GM19463 (cell line): Measurements from ENCODE around the gene FOXI1.
"Not testable (repeated sequence)": the region's sequence is repeated elsewhere in the genome, so short reads cannot be mapped to it uniquely, and the experiment has no call there.

ENCODE experiments used
- ATAC-seq: cut with Tn5 transposase; IDR thresholded peaks from one replicate; pipeline ENCODE4 v1.9.1; 2021; ENCODE audit warnings: mild to moderate bottlenecking, moderate library complexity; ENCODE audit not compliant: unreplicated experiment

FOXI1 gene

DNA sequence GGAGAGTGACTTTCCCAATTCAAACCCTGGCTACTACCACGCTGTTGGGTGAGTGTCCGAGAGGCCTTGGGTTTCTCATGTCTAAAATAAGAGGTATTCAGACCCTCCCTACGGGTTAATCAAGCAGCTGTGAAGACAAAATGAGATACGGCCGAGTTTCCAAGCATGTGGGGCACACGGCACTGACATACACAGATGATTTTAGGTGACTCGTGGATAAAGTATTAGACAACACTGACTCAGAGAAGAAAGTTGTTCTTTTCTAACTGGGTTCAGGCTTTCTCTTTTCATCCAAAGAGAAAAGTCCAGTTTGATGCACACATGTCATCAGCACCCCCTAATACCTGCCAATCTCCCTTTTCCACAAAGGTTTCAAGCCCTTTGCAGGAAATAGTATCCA lies 15.6 kb downstream of the FOXI1 start:
- ATAC-seq: no peak

- ATAC-seq: no peak
Observed at GRCh38 chr5:170126061-170126460, 20.4 kb downstream of the FOXI1 start.

DNA sequence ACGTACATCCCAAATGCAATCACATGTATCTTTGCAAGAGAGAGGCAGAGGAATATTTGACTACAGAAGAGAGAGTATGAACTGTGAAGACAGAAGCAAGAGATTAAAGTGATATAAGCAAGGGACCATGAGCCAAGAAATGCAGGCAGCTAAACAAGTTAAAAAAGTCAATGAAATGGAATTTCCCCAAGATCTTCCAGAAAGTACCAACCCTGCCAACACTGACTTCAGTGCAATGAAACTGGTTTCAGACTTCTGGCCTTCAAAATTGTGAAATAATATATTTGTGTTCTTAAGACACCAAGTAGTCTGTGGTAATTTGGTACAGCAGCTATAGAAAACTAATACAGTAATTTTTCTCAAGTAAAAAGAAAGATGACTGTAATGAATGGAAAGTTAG lies 20.9 kb downstream of the FOXI1 start:
- ATAC-seq: no peak

GRCh38 chr5:170131235-170131634 lies 25.5 kb downstream of the FOXI1 start:
- no peak for ATAC-seq

- no peak for ATAC-seq
Observed at GRCh38 chr5:170132269-170132975, 26.7 kb downstream of the FOXI1 start.

GRCh38 chr5:170132976-170133448 lies 27.3 kb downstream of the FOXI1 start:
- no peak for ATAC-seq

DNA sequence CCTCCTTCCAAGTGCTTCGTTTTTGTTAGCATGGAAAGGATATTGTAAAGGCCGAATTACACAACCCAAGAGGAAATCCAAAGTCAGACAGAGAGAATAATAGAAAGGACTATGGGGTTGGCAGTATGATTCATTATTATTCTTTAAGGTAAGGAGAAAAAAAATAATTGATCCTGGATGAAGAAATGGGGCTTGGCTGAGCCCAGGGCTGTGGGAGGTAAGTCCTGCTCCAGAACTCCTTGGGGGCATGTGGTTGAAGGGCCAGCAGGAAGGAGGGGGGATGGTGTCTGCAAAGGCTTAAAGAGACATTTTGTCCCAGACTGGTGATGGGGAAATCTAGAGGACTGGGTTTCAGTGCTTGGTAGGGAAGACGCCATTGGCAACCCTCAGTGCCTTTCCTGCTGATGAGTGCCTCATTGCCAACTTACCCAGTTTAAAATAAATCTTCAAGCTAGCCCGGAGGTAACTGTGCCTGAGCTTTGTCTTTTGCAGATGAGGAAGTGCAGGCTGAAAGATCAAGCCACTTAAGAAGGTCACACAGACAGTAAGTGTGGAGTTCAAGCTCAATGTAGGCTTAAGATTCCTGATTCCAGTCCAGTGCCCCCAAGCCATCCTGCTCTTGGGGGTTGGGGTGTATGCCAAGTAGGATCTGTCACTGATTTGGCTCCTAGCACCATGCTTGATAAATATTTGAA lies 30.2 kb downstream of the FOXI1 start:
- ATAC-seq: no peak

GRCh38 chr5:170136506-170136905 lies 30.8 kb downstream of the FOXI1 start:
- ATAC-seq: no peak

DNA sequence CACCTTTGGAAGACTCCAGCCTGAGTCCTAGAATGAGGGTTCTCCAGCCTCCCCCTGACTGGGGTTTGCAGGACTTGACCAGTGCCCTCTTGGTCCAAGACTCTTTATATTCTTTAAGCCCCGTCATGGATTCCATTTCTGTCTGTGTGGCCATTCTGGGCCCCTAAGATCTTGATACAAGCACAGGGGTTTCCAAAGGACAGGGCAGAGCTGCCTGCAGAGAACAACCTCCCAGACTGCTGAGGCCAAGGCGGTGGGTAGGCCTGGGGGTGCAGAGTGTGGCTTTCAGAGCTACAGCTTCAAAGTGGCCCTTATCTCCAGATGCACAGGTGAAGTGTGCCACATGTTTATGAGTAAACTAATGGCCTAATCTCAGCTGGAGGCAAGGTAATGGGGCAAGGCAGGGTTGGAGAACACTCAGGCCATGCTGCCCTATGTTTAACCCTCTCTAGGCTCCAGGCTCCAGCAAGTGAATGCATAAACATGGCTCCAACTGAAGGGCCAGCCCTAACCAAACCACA lies 32.1 kb downstream of the FOXI1 start:
- no peak for ATAC-seq

GRCh38 chr5:170138273-170138672 lies 32.6 kb downstream of the FOXI1 start:
- ATAC-seq: no peak

DNA sequence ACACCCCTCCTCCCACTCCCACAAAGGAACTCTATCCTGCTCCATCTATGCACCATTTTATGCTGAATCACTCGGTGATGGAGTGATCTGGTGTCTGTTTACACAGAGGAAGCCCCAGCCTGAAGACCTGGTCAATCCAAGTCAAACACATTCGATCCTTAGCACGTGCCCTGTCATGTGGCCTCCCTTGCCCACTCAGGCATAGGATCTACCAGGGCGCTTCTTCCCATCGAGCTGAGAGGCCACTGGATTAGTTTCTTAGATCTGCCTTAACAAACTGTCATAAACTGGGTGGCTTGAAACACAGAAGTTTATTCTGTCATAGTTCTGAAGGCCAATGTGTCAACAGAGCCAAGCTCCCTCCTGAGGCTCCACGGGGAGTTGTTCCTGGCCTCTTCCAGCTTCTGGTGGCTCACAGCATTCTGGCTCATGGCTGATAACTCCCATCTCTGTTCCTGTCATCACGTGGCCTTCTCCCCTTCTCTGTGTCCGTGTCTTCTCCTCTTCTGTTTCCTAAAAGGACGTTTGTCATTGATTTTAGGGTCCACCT lies 34.2 kb downstream of the FOXI1 start:
- ATAC-seq: no peak

GRCh38 chr5:170141196-170141595 lies 35.5 kb downstream of the FOXI1 start:
- ATAC-seq: not testable (repeated sequence)

DNA sequence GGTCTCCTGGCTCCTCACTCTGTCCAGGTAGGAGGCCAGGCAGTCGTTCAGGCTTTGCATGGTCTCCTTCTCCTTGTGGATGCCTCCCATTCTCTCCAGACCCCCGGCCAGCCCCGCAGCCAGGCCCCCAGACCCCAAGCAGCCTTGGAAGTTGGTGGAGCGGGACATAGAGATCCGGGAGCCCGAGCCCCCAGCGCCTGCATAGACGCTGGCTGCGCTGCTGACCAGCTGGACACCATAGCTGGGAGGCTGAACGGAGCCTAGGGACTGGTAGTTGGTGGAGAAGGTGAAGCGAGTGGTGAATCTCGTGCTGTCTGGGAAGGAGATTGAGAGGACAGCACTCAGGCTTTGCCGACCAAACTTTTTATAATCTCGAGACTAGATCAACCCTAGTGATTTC lies 35.9 kb downstream of the FOXI1 start:
- ATAC-seq: no peak

DNA sequence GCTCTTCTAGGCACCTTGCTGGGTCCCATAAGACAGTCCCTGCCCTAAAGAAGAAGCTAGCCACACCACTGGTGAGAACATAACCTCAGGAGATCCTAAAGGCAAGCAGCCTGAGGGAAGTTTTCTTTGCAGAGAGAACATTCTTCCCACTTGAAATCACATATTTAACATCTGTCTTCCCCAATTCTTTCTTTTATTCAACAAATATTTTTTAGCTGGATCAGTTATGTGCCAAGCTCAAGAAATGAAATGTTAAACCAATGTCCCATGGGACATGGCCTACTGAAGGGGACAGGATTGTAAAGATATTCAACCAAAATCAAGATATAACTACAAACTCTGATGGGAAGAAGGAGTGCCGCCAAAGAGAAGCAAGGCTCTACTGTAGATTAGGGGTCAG lies 36.5 kb downstream of the FOXI1 start:
- ATAC-seq: no peak

DNA sequence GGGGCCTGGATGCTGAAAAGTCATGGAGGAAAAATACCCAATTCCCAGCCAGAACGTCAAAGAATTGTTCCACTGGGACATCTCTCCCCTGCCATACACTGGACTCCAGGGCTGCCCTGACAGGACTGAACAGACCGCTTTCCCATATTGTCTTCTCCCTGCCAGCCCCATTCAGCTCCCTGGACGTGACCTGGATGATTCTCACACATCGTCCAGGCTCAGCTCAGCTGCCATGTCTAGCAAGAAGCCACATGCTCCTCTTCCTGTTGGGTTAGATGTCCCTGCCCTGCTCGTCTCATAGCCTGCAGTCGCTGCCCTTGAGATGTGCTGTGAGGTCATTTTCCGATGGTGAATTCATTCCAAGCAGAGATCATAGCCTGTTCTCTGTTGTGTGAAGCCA lies 37.4 kb downstream of the FOXI1 start:
- ATAC-seq: no peak

- ATAC-seq: no peak
Observed at GRCh38 chr5:170143710-170144109, 38.0 kb downstream of the FOXI1 start.

DNA sequence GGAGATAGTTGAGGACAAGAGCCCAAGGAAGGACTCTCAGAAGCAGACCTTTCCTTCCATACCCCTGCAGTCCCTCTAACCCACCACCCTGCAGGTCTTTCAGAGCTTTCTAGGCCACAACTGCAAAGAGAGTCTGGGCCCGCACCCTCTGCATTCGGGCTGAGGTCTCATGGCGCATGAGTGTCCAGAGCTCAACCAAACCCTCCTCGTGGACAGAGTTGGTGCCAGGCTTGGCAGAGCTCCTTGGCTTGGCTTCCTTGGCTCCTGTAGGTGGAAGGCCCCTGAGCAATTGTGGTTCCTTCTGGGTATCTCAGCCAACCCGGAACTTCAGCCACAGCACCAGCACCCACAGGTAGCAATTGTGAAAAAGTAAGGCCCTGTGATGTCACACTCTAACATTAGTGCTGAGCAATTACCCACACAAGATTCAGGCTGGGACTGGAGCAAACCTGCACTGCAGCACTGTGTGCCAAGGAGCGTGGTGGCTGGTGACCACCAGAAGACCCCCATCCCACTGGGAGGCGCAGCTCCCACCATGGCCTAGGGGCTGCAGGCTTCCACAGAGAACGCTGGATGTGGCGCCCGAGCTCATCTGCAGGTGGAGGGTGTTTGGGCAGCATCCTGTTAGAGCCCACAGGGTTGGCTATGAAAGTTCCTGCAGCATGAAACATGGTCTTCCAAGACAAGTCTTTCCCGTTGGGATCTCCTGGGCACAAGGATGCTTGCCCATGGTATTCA lies 38.8 kb downstream of the FOXI1 start:
- ATAC-seq: no peak

DNA sequence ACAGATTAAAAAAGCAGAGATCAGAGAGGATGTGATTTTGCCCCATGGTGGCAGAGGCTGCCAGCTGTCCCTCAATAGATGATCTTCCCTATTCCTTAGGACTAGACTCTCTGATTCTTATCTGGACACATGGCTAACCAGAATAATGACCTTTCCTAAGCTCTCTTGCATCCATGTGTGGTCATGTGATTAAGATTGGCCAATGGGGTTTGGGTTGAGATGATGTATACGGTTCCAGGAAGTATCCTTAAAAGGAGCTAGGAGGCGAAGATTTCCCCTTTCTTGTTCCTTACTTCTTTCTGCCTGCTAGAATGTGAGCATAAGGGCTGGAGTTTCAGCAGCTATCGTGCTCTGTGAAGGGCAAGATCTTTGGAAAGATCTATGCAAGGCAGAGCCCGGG lies 39.8 kb downstream of the FOXI1 start:
- no peak for ATAC-seq

DNA sequence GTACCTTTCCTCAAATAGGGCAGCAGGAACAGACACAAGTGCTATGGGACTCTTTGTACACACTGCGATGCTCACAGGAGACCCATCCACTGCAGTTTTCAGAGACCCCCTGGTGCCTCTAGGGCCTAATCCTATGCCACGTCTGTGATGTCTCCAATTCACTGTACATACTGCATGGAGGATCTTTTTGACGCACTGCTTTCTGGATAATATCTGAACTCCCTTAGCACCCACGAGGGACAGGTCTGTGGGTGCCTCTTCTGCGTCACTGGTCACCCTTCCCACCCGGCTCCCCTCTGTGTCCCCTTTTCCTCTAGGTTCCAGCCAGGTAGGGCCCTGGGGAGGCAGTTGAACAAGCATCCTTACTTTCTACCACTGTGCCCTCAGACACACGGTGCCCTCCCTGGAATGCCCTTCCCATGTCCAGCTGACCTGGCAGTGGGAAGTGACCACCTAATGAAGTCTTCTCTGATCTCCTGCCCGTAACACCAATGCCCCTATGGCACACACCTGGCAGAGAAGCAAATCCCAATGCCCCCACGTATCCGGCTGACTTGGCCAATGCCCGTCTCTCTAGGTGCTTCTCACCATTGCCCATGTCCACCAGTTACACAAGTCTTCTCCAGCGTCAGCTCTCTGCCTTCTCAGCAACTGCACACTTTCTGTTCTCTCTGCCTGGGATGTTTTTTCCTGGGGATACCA lies 41.5 kb downstream of the FOXI1 start:
- no peak for ATAC-seq

DNA sequence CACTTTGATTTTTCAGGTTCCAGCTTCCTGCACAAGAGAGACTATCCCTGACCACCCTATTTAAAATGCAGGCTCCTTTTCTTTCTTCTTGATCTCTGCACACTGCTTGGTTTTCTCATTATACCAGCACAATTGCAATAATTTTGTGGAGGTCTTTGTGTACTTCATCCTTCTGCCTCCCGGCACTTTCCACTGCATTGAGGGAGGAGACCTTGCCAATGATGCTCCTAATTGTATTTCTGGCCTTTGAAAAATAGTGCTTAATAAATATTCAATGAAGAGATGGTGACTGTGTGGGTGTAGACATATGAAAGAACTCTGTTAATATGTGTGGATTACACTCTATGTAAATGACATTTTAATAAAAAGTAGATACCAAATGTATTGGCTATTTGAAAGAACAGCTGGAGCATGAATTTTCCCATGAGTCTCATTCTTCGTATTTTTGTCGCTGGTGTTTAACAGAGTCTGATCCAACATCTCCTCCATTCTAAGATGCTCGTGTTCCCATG lies 42.1 kb downstream of the FOXI1 start:
- ATAC-seq: no peak
